K562 (cell line): ENCODE measurements around the gene NT5C3B. TPM values are rescaled to one million over a fixed set of nuclear protein-coding genes. Genes with fewer than 3 reads are reported as not detected.

ENCODE experiments used
- ARID2 ChIP-seq: fragments of 450-650 bp; IDR thresholded peaks from 2 replicates; pipeline ENCODE4 v1.6.1; 2017; ENCODE audit warnings: antibody characterized with exemption, mild to moderate bottlenecking
- CEBPZ ChIP-seq: fragments of 150-350 bp; IDR thresholded peaks from 2 replicates; pipeline ENCODE4 v1.6.1; 2014; ENCODE audit warnings: low read depth, mild to moderate bottlenecking, low read length, borderline replicate concordance
- CREM ChIP-seq: IDR thresholded peaks from 2 replicates; pipeline ENCODE4 v1.6.1; 2014; ENCODE audit warnings: antibody characterized with exemption, low read depth
- E4F1 ChIP-seq: fragments of 250-450 bp; sonication (Bioruptor Pico); IDR thresholded peaks from 2 replicates; pipeline ENCODE4 v1.5.0; 2021; ENCODE audit warnings: mild to moderate bottlenecking, borderline replicate concordance
- FOXP1 ChIP-seq: sonication (generic); formaldehyde crosslinking; IDR thresholded peaks from 2 replicates; pipeline ENCODE4 v1.8.0; 2022; ENCODE audit warnings: mild to moderate bottlenecking, missing genetic modification reagents
- GATAD2B ChIP-seq: fragments of 450-650 bp; IDR thresholded peaks from 2 replicates; pipeline ENCODE4 v1.6.1; 2017; ENCODE audit warnings: mild to moderate bottlenecking, borderline replicate concordance
- POU5F1 ChIP-seq: fragments of 150-350 bp; IDR thresholded peaks from 2 replicates; pipeline ENCODE4 v1.6.1; 2014; ENCODE audit warnings: borderline replicate concordance, low read length, low read depth, mild to moderate bottlenecking; ENCODE audit not compliant: partially characterized antibody
- RBM15 ChIP-seq: fragments of 200-400 bp; formaldehyde crosslinking; IDR thresholded peaks from 2 replicates; pipeline ENCODE4 v1.6.1; 2018; ENCODE audit warnings: mild to moderate bottlenecking, low read length, moderate library complexity; ENCODE audit not compliant: insufficient read depth
- SMAD4 ChIP-seq: fragments of 250-450 bp; sonication (Bioruptor Pico); conservative IDR thresholded peaks from 2 replicates; pipeline ENCODE4 v1.8.0; 2021; ENCODE audit warnings: inconsistent platforms, mild to moderate bottlenecking, moderate library complexity
- SRSF3 ChIP-seq: fragments of 200-400 bp; formaldehyde crosslinking; IDR thresholded peaks from 2 replicates; pipeline ENCODE4 v1.6.1; 2016; ENCODE audit warnings: mild to moderate bottlenecking, low read length, moderate library complexity; ENCODE audit not compliant: insufficient read depth
- XRCC5 ChIP-seq: fragments of 200-400 bp; formaldehyde crosslinking; IDR thresholded peaks from 2 replicates; pipeline ENCODE4 v1.6.1; 2017; ENCODE audit warnings: low read depth, mild to moderate bottlenecking, low read length
- ZNF639 ChIP-seq, 2 experiments: fragments of 200-800 bp in 1 of 2; sonication (Bioruptor generic) in 1 of 2; sonication (generic) in 1 of 2; formaldehyde crosslinking in 1 of 2; IDR thresholded peaks in 1 of 2; conservative IDR thresholded peaks in 1 of 2; 2 replicates each; pipeline versions ENCODE4 v1.5.0 to v1.6.1; 2016 to 2020; ENCODE audit warnings: missing compliant biosample characterization in 1 of 2, missing genetic modification characterization in 1 of 2, missing genetic modification reagents in 1 of 2
- polyA plus RNA-seq, 8 experiments: library from polyadenylated mRNA; depleted of rRNA in 4 of 8; stranded (reverse) in 5 of 8; unstranded in 3 of 8; fragments of >200 nt; fragmentation: Nextera tagmentation in 2 of 8; fragmentation: Illumina TruSeq in 1 of 8; extraction: Ambion mirVana in 2 of 8; extraction: Trizol in 1 of 8; gene quantifications; 2 replicates each; pipeline versions ENCODE4 v1.2.1 to v1.2.3, GENCODE V29; 2011 to 2014; ENCODE audit warnings: inconsistent platforms in 1 of 8, missing spikeins in 1 of 8
- total RNA-seq, 7 experiments: library from RNA; depleted of rRNA in 6 of 7; stranded (reverse); fragments of >200 nt in 6 of 7; fragmentation: Illumina TruSeq in 2 of 7; extraction: Trizol in 2 of 7; gene quantifications; 2 replicates each; pipeline versions ENCODE4 v1.2.1 to v1.2.3, GENCODE V29; 2011 to 2021; ENCODE audit warnings: low replicate concordance in 1 of 7
- TF ChIP-seq, protein P1 (sequence below), 2 experiments: fragments of 450-650 bp; conservative IDR thresholded peaks; 2 replicates each; pipeline ENCODE4 v1.6.1; 2017; ENCODE audit warnings: mild to moderate bottlenecking in 2 of 2, moderate library complexity in 2 of 2
- TF ChIP-seq, protein P2 (sequence below): fragments of 450-650 bp; IDR thresholded peaks from 2 replicates; pipeline ENCODE4 v1.6.1; 2016

Gene NT5C3B
- total and polyA plus RNA-seq, 9 of the 15 experiments (the other 6 are each of a cell fraction or from before 2014, with no cell fraction given): 2.0 to 166 (median 85.0) TPM

DNA sequence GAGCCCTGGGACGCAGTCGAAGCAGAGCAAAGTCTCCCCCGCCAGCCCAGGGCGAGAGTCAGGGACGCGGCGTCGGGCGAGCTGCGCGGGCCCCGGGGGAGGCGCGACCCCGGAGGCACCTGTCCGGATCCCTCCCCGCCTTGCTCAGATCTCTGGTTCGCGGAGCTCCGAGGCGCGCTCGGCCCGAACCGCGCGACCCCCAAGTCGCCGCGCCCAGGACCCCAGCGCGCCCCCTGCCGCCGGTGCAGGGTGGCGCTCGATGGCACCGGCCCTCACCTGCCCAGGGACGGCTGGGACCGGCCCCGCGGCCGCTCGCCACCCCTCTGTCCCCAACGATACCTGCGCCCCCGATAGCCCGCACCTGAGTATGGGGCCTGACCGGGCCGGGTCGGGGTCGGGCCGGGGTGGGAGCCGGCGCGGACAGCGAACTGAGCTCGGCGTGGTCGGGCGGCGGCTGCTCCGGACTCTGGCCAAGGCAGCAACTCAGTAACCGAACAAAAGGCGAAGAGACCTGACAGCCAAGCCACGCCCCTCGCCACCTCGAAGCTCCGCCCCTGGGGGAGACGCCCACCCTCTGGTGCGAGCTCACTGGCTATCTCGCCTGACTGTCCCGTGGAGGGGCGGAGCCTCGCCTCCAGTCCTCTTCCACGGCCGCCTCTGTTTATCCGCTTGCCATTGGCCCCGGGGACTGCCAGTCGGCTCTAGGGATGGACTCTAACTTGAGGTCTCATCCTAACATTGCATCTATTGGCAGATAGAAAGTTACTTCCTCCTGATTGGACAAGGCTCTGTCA is 49.6 kb downstream of the NT5C3B start, which contains the start of gene JUP (continued):
- TF ChIP-seq ZNF639 (CRISPR knock-in tag; conservative IDR thresholded peaks at IDR 0.05 in 1 of 2, IDR thresholded peaks at IDR 0.05 in 1 of 2): peak in 1 of 2 experiments; percentile 66; a peak in 1 of 4 replicates
- peak; percentile 93 for TF ChIP-seq GATAD2B
- no peak for TF ChIP-seq ARID2
- TF ChIP-seq, protein P1, sequence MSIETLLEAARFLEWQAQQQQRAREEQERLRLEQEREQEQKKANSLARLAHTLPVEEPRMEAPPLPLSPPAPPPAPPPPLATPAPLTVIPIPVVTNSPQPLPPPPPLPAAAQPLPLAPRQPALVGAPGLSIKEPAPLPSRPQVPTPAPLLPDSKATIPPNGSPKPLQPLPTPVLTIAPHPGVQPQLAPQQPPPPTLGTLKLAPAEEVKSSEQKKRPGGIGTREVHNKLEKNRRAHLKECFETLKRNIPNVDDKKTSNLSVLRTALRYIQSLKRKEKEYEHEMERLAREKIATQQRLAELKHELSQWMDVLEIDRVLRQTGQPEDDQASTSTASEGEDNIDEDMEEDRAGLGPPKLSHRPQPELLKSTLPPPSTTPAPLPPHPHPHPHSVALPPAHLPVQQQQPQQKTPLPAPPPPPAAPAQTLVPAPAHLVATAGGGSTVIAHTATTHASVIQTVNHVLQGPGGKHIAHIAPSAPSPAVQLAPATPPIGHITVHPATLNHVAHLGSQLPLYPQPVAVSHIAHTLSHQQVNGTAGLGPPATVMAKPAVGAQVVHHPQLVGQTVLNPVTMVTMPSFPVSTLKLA (conservative IDR thresholded peaks at IDR 0.05): peak; percentile 43 to 75; a peak in 3 of 4 replicates
- peak; percentile 75 for TF ChIP-seq SMAD4 (CRISPR knock-in tag)
- no peak for TF ChIP-seq RBM15
- TF ChIP-seq CREM: peak; percentile 46
- TF ChIP-seq SRSF3: no peak
- TF ChIP-seq E4F1 (CRISPR knock-in tag): no peak
- TF ChIP-seq, protein P2, sequence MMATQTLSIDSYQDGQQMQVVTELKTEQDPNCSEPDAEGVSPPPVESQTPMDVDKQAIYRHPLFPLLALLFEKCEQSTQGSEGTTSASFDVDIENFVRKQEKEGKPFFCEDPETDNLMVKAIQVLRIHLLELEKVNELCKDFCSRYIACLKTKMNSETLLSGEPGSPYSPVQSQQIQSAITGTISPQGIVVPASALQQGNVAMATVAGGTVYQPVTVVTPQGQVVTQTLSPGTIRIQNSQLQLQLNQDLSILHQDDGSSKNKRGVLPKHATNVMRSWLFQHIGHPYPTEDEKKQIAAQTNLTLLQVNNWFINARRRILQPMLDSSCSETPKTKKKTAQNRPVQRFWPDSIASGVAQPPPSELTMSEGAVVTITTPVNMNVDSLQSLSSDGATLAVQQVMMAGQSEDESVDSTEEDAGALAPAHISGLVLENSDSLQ: peak; percentile 100
- peak; percentile 98 for TF ChIP-seq CEBPZ
- no peak for TF ChIP-seq POU5F1
- peak; percentile 56; the same call in 1 of the 2 replicates for TF ChIP-seq FOXP1 (CRISPR knock-in tag)
- 0 out of 2 replicates have a peak, but pooled peaks have one; percentile 9 for TF ChIP-seq XRCC5
